ENCODE measurements around the gene LINC01488. TPM values are rescaled to one million over a fixed set of nuclear protein-coding genes. Genes with fewer than 3 reads are reported as not detected.

Gene LINC01488
- total and polyA plus RNA-seq, 9 of the 15 experiments (the other 6 are each of a cell fraction or from before 2014, with no cell fraction given): not detected

DNA sequence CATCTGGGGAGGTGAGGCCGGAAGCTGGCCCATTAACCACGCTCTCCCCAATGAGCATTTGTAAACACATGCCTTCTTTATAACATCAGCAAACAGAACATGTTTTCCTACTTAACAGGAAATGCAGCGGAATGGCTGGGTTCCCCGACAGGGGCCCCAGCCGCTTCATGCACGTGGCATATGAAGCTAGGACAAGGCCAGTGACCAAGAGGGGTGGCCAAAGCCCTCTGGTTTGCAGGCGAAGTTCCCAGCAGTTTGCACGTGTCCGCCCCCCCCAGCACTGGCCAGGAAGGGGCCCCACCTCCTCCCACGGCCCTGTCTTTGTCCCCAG lies 38.7 kb upstream of the LINC01488 start (continued):
- TF ChIP-seq, protein P1, sequence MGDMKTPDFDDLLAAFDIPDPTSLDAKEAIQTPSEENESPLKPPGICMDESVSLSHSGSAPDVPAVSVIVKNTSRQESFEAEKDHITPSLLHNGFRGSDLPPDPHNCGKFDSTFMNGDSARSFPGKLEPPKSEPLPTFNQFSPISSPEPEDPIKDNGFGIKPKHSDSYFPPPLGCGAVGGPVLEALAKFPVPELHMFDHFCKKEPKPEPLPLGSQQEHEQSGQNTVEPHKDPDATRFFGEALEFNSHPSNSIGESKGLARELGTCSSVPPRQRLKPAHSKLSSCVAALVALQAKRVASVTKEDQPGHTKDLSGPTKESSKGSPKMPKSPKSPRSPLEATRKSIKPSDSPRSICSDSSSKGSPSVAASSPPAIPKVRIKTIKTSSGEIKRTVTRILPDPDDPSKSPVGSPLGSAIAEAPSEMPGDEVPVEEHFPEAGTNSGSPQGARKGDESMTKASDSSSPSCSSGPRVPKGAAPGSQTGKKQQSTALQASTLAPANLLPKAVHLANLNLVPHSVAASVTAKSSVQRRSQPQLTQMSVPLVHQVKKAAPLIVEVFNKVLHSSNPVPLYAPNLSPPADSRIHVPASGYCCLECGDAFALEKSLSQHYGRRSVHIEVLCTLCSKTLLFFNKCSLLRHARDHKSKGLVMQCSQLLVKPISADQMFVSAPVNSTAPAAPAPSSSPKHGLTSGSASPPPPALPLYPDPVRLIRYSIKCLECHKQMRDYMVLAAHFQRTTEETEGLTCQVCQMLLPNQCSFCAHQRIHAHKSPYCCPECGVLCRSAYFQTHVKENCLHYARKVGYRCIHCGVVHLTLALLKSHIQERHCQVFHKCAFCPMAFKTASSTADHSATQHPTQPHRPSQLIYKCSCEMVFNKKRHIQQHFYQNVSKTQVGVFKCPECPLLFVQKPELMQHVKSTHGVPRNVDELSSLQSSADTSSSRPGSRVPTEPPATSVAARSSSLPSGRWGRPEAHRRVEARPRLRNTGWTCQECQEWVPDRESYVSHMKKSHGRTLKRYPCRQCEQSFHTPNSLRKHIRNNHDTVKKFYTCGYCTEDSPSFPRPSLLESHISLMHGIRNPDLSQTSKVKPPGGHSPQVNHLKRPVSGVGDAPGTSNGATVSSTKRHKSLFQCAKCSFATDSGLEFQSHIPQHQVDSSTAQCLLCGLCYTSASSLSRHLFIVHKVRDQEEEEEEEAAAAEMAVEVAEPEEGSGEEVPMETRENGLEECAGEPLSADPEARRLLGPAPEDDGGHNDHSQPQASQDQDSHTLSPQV (IDR thresholded peaks at IDR 0.05): peak; percentile 93

DNA sequence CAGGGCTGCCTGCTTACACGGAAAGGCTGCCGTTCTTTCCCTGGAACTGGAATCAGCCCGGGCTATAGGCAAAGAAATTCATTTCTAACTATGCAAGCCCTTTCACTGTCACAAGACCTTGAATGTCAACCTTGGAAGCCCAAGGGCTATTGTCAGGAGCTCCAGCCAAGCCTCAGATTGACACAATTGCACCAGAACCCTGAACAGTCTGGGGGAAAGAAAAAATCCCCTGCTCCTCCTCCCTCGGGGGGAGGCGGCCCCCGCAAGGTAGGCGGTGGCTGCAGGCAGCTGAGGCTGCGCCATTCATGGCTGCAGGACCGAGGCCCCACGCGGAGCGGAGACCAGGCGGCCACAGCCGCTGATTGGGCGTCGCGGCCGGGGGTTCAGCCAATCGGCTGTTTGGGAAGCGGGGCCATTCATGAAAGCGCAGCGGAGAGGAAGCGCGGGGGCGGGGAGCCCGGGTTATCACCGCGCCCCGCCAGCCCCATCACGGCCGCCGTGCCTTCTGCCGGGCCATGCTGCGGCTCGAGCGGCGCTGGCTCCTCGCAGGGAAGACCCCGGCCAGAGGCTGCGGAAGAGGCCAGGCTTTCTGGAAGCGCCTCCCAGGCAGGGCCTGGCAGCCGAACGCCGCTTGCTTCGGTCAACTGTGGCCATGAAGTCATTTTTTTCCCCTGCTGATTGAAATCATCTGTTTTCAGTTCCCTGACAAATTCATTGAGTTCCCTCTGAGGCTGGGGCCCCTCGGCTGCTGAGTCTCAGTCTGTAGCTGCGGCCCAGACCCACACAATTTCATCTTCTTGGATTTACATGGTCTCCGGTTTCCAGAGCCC lies 38.1 kb upstream of the LINC01488 start:
- BruUV-seq (replicated peaks): TSS peak; percentile 96
- TF ChIP-seq, protein P2, sequence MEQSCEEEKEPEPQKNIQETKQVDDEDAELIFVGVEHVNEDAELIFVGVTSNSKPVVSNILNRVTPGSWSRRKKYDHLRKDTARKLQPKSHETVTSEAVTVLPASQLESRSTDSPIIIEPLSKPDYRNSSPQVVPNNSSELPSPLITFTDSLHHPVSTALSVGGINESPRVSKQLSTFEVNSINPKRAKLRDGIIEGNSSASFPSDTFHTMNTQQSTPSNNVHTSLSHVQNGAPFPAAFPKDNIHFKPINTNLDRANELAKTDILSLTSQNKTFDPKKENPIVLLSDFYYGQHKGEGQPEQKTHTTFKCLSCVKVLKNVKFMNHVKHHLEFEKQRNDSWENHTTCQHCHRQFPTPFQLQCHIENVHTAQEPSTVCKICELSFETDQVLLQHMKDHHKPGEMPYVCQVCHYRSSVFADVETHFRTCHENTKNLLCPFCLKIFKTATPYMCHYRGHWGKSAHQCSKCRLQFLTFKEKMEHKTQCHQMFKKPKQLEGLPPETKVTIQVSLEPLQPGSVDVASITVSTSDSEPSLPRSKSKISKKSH (CRISPR knock-in tag; IDR thresholded peaks at IDR 0.05): no peak
- TF ChIP-seq YY1 (IDR thresholded peaks at IDR 0.05; ENCODE audit: borderline replicate concordance in 1 of 3, control insufficient read depth in 1 of 3, extremely low read depth in 1 of 3, insufficient read depth in 3 of 3, insufficient read length in 1 of 3, insufficient replicate concordance in 2 of 3, low read depth in 1 of 3, low read length in 2 of 3) (peak in 2 of 3 experiments; percentile 87 to 90), CHCHD3 (CRISPR knock-in tag; IDR thresholded peaks at IDR 0.05) (no peak), DDX20 (tag; IDR thresholded peaks at IDR 0.05; ENCODE audit: low read depth) (no peak), SMARCB1 (IDR thresholded peaks at IDR 0.05; ENCODE audit: insufficient read length, low read depth) (no peak)
- TF ChIP-seq, protein P3, sequence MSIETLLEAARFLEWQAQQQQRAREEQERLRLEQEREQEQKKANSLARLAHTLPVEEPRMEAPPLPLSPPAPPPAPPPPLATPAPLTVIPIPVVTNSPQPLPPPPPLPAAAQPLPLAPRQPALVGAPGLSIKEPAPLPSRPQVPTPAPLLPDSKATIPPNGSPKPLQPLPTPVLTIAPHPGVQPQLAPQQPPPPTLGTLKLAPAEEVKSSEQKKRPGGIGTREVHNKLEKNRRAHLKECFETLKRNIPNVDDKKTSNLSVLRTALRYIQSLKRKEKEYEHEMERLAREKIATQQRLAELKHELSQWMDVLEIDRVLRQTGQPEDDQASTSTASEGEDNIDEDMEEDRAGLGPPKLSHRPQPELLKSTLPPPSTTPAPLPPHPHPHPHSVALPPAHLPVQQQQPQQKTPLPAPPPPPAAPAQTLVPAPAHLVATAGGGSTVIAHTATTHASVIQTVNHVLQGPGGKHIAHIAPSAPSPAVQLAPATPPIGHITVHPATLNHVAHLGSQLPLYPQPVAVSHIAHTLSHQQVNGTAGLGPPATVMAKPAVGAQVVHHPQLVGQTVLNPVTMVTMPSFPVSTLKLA (conservative IDR thresholded peaks at IDR 0.05): peak; percentile 74 to 85

More for the DNA sequence above, 38.1 kb upstream of the LINC01488 start:
- peak overlapping the region; percentile 35 for H3K4me3 ChIP-seq
- under 1% methylated on average over 36 of the region's 48 CpGs for WGBS (ENCODE audit: insufficient coverage, low coverage, missing lambda C conversion rate)
- ATAC-seq (peak; percentile 94), FAIRE-seq (peak; percentile 91), DNase-seq (ENCODE audit: extremely low read depth in 1 of 4, low spot score in 3 of 4) (peak; percentile 99)
- H3K79me2 ChIP-seq (ENCODE audit: control insufficient read depth, insufficient read depth, low read length): peaks cover 5% of the 10 kb centered on the region; the same call in 1 of the 3 replicates
- peak overlapping the region; percentile 80 for H3K4me2 ChIP-seq (ENCODE audit: insufficient read depth, low read length)
- no peaks in the 10 kb centered on the region for H3K36me3 ChIP-seq (ENCODE audit: control insufficient read depth, insufficient read depth, low read length)
- H3K9me3 ChIP-seq (replicated peaks; ENCODE audit: control insufficient read depth, insufficient read depth, low read depth, low read length): no peaks in the 10 kb centered on the region
- CTCF ChIA-PET (ENCODE audit: low intra/inter-chr PET ratio): no interaction called here
- intact Hi-C loops (cut with micrococcal nuclease) (loop anchor here (2.0 to 10.0 kb wide), 5 partner anchors 41 to 309 kb away; partner anchors contain the start of genes CCND1 and MYEOV), in situ Hi-C loops (cut with MboI) (no loop called here)
- peak overlapping the region; percentile 95 for H3K27ac ChIP-seq (ENCODE audit: extremely low read depth, low read depth, low read length)
- no peaks in the 10 kb centered on the region for H4K20me1 ChIP-seq (replicated peaks; ENCODE audit: control insufficient read depth, insufficient read depth, low read length)
- no peaks in the 10 kb centered on the region for H3K9me1 ChIP-seq (ENCODE audit: control insufficient read depth, insufficient read depth, low read length)
- peak overlapping the region; percentile 94 for H2AFZ ChIP-seq (ENCODE audit: low read depth, low read length)
- POLR2A ChIA-PET: interaction anchor here (1.0 to 1.3 kb wide), 4 partner anchors 10 to 369 kb away, joined by 3 to 8 read pairs (median 4); no protein-coding TSS in a partner anchor
- no peaks in the 10 kb centered on the region for H3K27me3 ChIP-seq (ENCODE audit: control insufficient read depth in 2 of 2, insufficient read depth in 2 of 2, low read length in 2 of 2)
- peaks cover 54 to 61% of the 10 kb centered on the region in 2 experiments for H3K4me1 ChIP-seq (replicated peaks in 1 of 2; ENCODE audit: control insufficient read depth in 2 of 2, insufficient read depth in 2 of 2, low read length in 2 of 2)
- peak overlapping the region; percentile 87 to 93 for H3K9ac ChIP-seq (ENCODE audit: insufficient read depth in 1 of 2, low read depth in 2 of 2, low read length in 2 of 2)

Measured in K562 (cell line).